ENCODE data around the gene UBE2K.
A peak's percentile ranks its signal among the peaks of the same experiment; 100 is the strongest.

UBE2K gene

GRCh38 chr4:39657465-39657864 lies 40.5 kb upstream of the UBE2K start:
- DNase-seq (ENCODE audit: low spot score): peak; percentile 55
- TF ChIP-seq CTCF (IDR thresholded peaks at IDR 0.05; ENCODE audit: extremely low read depth, missing control alignments): no peak

GRCh38 chr4:39658756-39659155 lies 39.2 kb upstream of the UBE2K start:
- DNase-seq (ENCODE audit: low spot score): no peak
- no peak for TF ChIP-seq CTCF (IDR thresholded peaks at IDR 0.05; ENCODE audit: extremely low read depth, missing control alignments)

- no peak for TF ChIP-seq CTCF (IDR thresholded peaks at IDR 0.05; ENCODE audit: extremely low read depth, missing control alignments)
- no peak for DNase-seq (ENCODE audit: low spot score)
Observed at GRCh38 chr4:39660045-39660444, 37.9 kb upstream of the UBE2K start.

- DNase-seq (ENCODE audit: low spot score): no peak
- TF ChIP-seq CTCF (IDR thresholded peaks at IDR 0.05; ENCODE audit: extremely low read depth, missing control alignments): no peak
Observed at GRCh38 chr4:39660757-39661156, 37.2 kb upstream of the UBE2K start.

- TF ChIP-seq CTCF (IDR thresholded peaks at IDR 0.05; ENCODE audit: extremely low read depth, missing control alignments): no peak
Observed at GRCh38 chr4:39662683-39663082, 35.3 kb upstream of the UBE2K start.

GRCh38 chr4:39664828-39665731 lies 32.9 kb upstream of the UBE2K start:
- no peak for DNase-seq (ENCODE audit: low spot score)
- no peak for TF ChIP-seq CTCF (IDR thresholded peaks at IDR 0.05; ENCODE audit: extremely low read depth, missing control alignments)

More at GRCh38 chr4:39662683-39663082, 35.3 kb upstream of the UBE2K start:
- no peak for DNase-seq (ENCODE audit: low spot score)

GRCh38 chr4:39667706-39668105 lies 30.2 kb upstream of the UBE2K start:
- no peak for DNase-seq (ENCODE audit: low spot score)
- no peak for TF ChIP-seq CTCF (IDR thresholded peaks at IDR 0.05; ENCODE audit: extremely low read depth, missing control alignments)
